ENCODE measurements around the gene EHD2.
"Not testable (repeated sequence)": the region's sequence is repeated elsewhere in the genome, so short reads cannot be mapped to it uniquely, and the experiment has no call there.

The EHD2 gene

GRCh38 chr19:47767349-47767748, 54.1 kb downstream of the EHD2 start:
- ATAC-seq (ENCODE audit: low read depth) (no peak), DNase-seq (ENCODE audit: low spot score in 2 of 2) (no peak)
- no peaks in the 10 kb centered on the region for H3K36me3 Mint-ChIP-seq
- no peak overlapping the region for H3K27ac Mint-ChIP-seq
- H3K4me3 Mint-ChIP-seq = no peak overlapping the region
- H3K27me3 Mint-ChIP-seq = peaks cover 8% of the 10 kb centered on the region
- peaks cover 3% of the 10 kb centered on the region for H3K9me3 Mint-ChIP-seq
- H3K4me1 Mint-ChIP-seq = peaks cover 5% of the 10 kb centered on the region

GRCh38 chr19:47768604-47769003, 55.4 kb downstream of the EHD2 start:
- Mint-ChIP-seq H3K4me1 (peaks cover 5% of the 10 kb centered on the region), H3K27me3 (peaks cover 8% of the 10 kb centered on the region), H3K27ac (no peak overlapping the region), H3K4me3 (no peak overlapping the region), H3K9me3 (peaks cover 3% of the 10 kb centered on the region), H3K36me3 (no peaks in the 10 kb centered on the region)
- no peak for ATAC-seq (ENCODE audit: low read depth)
- DNase-seq (ENCODE audit: low spot score in 2 of 2) = no peak

- H3K27ac Mint-ChIP-seq = no peak overlapping the region
- no peak for DNase-seq (ENCODE audit: low spot score in 2 of 2)
- peaks cover 5% of the 10 kb centered on the region for H3K4me1 Mint-ChIP-seq
- H3K36me3 Mint-ChIP-seq = no peaks in the 10 kb centered on the region
- H3K4me3 Mint-ChIP-seq = no peak overlapping the region
- peaks cover 3% of the 10 kb centered on the region for H3K9me3 Mint-ChIP-seq
- peaks cover 10% of the 10 kb centered on the region for H3K27me3 Mint-ChIP-seq
- no peak for ATAC-seq (ENCODE audit: low read depth)
Observed at GRCh38 chr19:47769534-47769933, 56.3 kb downstream of the EHD2 start.

GRCh38 chr19:47771291-47771690, 58.1 kb downstream of the EHD2 start:
- not testable (repeated sequence) for H3K36me3 Mint-ChIP-seq; H3K4me1 Mint-ChIP-seq; ATAC-seq (ENCODE audit: low read depth); H3K27ac Mint-ChIP-seq; H3K27me3 Mint-ChIP-seq; DNase-seq (ENCODE audit: low spot score in 2 of 2); H3K4me3 Mint-ChIP-seq; H3K9me3 Mint-ChIP-seq

GRCh38 chr19:47776568-47776967, 63.3 kb downstream of the EHD2 start:
- H3K27ac Mint-ChIP-seq = no peak overlapping the region
- no peak for DNase-seq (ENCODE audit: low spot score in 2 of 2)
- no peaks in the 10 kb centered on the region for H3K9me3 Mint-ChIP-seq
- H3K36me3 Mint-ChIP-seq = peaks cover 6% of the 10 kb centered on the region
- no peak for ATAC-seq (ENCODE audit: low read depth)
- peaks cover 12% of the 10 kb centered on the region for H3K4me1 Mint-ChIP-seq
- H3K4me3 Mint-ChIP-seq = no peak overlapping the region
- peaks cover 3% of the 10 kb centered on the region for H3K27me3 Mint-ChIP-seq

GRCh38 chr19:47777245-47778048, 64.2 kb downstream of the EHD2 start:
- DNase-seq (ENCODE audit: low spot score in 2 of 2); ATAC-seq (ENCODE audit: low read depth); H3K36me3 Mint-ChIP-seq; H3K27me3 Mint-ChIP-seq; H3K9me3 Mint-ChIP-seq: not testable (repeated sequence)
- Mint-ChIP-seq H3K27ac (peak overlapping the region; percentile 98), H3K4me3 (peak overlapping the region; percentile 92), H3K4me1 (peaks cover 14% of the 10 kb centered on the region)

GRCh38 chr19:47778049-47778953, 65.1 kb downstream of the EHD2 start, which contains the start of gene SELENOW:
Gene SELENOW (plus strand): TSS chr19:47778703. CDS start chr19:47778786, 83 bp downstream.
- H3K9me3 Mint-ChIP-seq = no peaks in the 10 kb centered on the region
- peak within 1 kb of the TSS; percentile 92 for H3K4me3 Mint-ChIP-seq
- peaks cover 2% of the 10 kb centered on the region for H3K27me3 Mint-ChIP-seq
- peaks cover 8% of the 10 kb centered on the region for H3K36me3 Mint-ChIP-seq
- DNase-seq (ENCODE audit: low spot score in 2 of 2) (peak; percentile 77 to 87), ATAC-seq (ENCODE audit: low read depth) (peak; percentile 93)
- peaks cover 14% of the 10 kb centered on the region for H3K4me1 Mint-ChIP-seq
- H3K27ac Mint-ChIP-seq = peak within 1 kb of the TSS; percentile 98

GRCh38 chr19:47778954-47779351, 65.7 kb downstream of the EHD2 start:
- Mint-ChIP-seq H3K27ac (peak overlapping the region; percentile 98), H3K27me3 (no peaks in the 10 kb centered on the region), H3K4me3 (peak overlapping the region; percentile 92), H3K4me1 (peaks cover 14% of the 10 kb centered on the region), H3K9me3 (no peaks in the 10 kb centered on the region), H3K36me3 (peaks cover 11% of the 10 kb centered on the region)
- peak in 1 of 2 donors; percentile 31 for DNase-seq (ENCODE audit: low spot score in 2 of 2)
- peak; percentile 18 for ATAC-seq (ENCODE audit: low read depth)

- no peak for DNase-seq (ENCODE audit: low spot score in 2 of 2)
- H3K27ac Mint-ChIP-seq = peak overlapping the region; percentile 98
Observed at GRCh38 chr19:47779524-47780214, 66.4 kb downstream of the EHD2 start.

GRCh38 chr19:47780215-47780551, 67.0 kb downstream of the EHD2 start:
- no peaks in the 10 kb centered on the region for H3K27me3 Mint-ChIP-seq
- H3K27ac Mint-ChIP-seq = peak overlapping the region; percentile 15
- peak overlapping the region; percentile 69 for H3K4me3 Mint-ChIP-seq
- H3K36me3 Mint-ChIP-seq = peaks cover 18% of the 10 kb centered on the region
- H3K9me3 Mint-ChIP-seq = no peaks in the 10 kb centered on the region
- ATAC-seq (ENCODE audit: low read depth) = no peak
- peaks cover 14% of the 10 kb centered on the region for H3K4me1 Mint-ChIP-seq
- no peak for DNase-seq (ENCODE audit: low spot score in 2 of 2)

More at GRCh38 chr19:47779524-47780214, 66.4 kb downstream of the EHD2 start:
- Mint-ChIP-seq H3K36me3 (peaks cover 18% of the 10 kb centered on the region), H3K4me3 (peak overlapping the region; percentile 92), H3K4me1 (peaks cover 14% of the 10 kb centered on the region), H3K27me3 (no peaks in the 10 kb centered on the region), H3K9me3 (no peaks in the 10 kb centered on the region)
- no peak for ATAC-seq (ENCODE audit: low read depth)

- H3K36me3 Mint-ChIP-seq = peaks cover 18% of the 10 kb centered on the region
- H3K4me3 Mint-ChIP-seq = no peak overlapping the region
- H3K4me1 Mint-ChIP-seq = peaks cover 14% of the 10 kb centered on the region
- ATAC-seq (ENCODE audit: low read depth) (no peak), DNase-seq (ENCODE audit: low spot score in 2 of 2) (no peak)
- H3K27ac Mint-ChIP-seq = no peak overlapping the region
- H3K27me3 Mint-ChIP-seq = no peaks in the 10 kb centered on the region
- H3K9me3 Mint-ChIP-seq = no peaks in the 10 kb centered on the region
Observed at GRCh38 chr19:47781590-47782262, 68.5 kb downstream of the EHD2 start.

- ATAC-seq (ENCODE audit: low read depth) = no peak
- Mint-ChIP-seq H3K27me3 (peaks cover 4% of the 10 kb centered on the region), H3K27ac (no peak overlapping the region), H3K36me3 (peaks cover 12% of the 10 kb centered on the region), H3K4me3 (no peak overlapping the region), H3K9me3 (no peaks in the 10 kb centered on the region), H3K4me1 (peaks cover 4% of the 10 kb centered on the region)
- DNase-seq (ENCODE audit: low spot score in 2 of 2) = no peak
Observed at GRCh38 chr19:47786566-47786965, 73.3 kb downstream of the EHD2 start.

GRCh38 chr19:47787307-47787706, 74.1 kb downstream of the EHD2 start:
- H3K36me3 Mint-ChIP-seq; ATAC-seq (ENCODE audit: low read depth); DNase-seq (ENCODE audit: low spot score in 2 of 2); H3K4me1 Mint-ChIP-seq; H3K27ac Mint-ChIP-seq; H3K9me3 Mint-ChIP-seq; H3K4me3 Mint-ChIP-seq; H3K27me3 Mint-ChIP-seq: not testable (repeated sequence)
